NT2/D1 (cell line): ENCODE data around the gene AGBL2.
"Not testable (repeated sequence)": the region's sequence is repeated elsewhere in the genome, so short reads cannot be mapped to it uniquely, and the experiment has no call there.

Experiments
- DNase-seq: peaks from one replicate; pipeline ENCODE4 v3.0.0-alpha.2; 2011; ENCODE audit warnings: low read depth, low spot score
- H3K27me3 ChIP-seq: 2 replicates; pipeline ENCODE4 v1.6.0; 2011; ENCODE audit warnings: mild to moderate bottlenecking; ENCODE audit not compliant: insufficient read length, insufficient read depth
- H3K36me3 ChIP-seq: 2 replicates; pipeline ENCODE4 v1.6.1; 2011; ENCODE audit warnings: mild to moderate bottlenecking, low read length, mixed read lengths; ENCODE audit not compliant: insufficient read depth, insufficient read length
- H3K4me1 ChIP-seq: 2 replicates; pipeline ENCODE4 v1.5.1; 2011; ENCODE audit not compliant: insufficient read depth, insufficient read length
- H3K4me3 ChIP-seq: 2 replicates; pipeline ENCODE4 v1.5.1; 2011; ENCODE audit warnings: low read depth; ENCODE audit not compliant: insufficient read length
- H3K9ac ChIP-seq: 2 replicates; pipeline ENCODE4 v1.6.0; 2011; ENCODE audit warnings: low read depth; ENCODE audit not compliant: insufficient read length
- H3K9me3 ChIP-seq: 2 replicates; pipeline ENCODE4 v1.5.1; 2011; ENCODE audit warnings: mild to moderate bottlenecking, low read length; ENCODE audit not compliant: insufficient read depth
- SUZ12 ChIP-seq: IDR thresholded peaks from 2 replicates; pipeline ENCODE4 v1.6.1; 2011; ENCODE audit not compliant: insufficient read length, insufficient read depth; ENCODE audit errors: extremely low read depth
- YY1 ChIP-seq: IDR thresholded peaks from 2 replicates; pipeline ENCODE4 v1.6.1; 2011; ENCODE audit not compliant: insufficient read length, insufficient read depth
- ZNF274 ChIP-seq: IDR thresholded peaks from 2 replicates; pipeline ENCODE4 v1.6.1; 2011; ENCODE audit warnings: mild to moderate bottlenecking, low read depth, low read length

AGBL2 gene

DNA sequence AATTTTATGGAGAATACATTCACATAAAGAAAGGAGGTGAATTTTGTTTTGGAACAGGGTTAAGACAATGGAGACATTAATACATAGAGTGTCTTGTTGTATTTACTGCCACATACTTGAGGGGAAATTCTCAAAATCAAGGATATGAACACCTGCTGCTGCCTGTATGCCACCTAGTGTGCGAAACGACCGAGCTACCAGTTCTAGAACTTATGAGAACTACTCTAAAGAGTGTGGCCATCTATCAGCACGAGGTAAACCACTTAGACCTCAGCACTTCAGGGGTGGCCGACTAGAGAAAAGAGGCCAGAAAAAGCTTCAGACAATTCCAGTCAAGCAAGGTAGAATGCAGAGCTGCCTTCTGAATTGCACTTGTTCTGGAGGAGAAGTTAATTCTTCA, 1.5 kb upstream of the AGBL2 start:
- Histone ChIP-seq H3K9ac (no peak overlapping the region), H3K36me3 (peaks cover 58% of the 10 kb centered on the region), H3K27me3 (no peaks in the 10 kb centered on the region), H3K4me3 (no peak overlapping the region), H3K4me1 (no peaks in the 10 kb centered on the region), H3K9me3 (no peaks in the 10 kb centered on the region)
- no peak for DNase-seq
- TF ChIP-seq ZNF274 (no peak), YY1 (no peak), SUZ12 (no peak)

DNA sequence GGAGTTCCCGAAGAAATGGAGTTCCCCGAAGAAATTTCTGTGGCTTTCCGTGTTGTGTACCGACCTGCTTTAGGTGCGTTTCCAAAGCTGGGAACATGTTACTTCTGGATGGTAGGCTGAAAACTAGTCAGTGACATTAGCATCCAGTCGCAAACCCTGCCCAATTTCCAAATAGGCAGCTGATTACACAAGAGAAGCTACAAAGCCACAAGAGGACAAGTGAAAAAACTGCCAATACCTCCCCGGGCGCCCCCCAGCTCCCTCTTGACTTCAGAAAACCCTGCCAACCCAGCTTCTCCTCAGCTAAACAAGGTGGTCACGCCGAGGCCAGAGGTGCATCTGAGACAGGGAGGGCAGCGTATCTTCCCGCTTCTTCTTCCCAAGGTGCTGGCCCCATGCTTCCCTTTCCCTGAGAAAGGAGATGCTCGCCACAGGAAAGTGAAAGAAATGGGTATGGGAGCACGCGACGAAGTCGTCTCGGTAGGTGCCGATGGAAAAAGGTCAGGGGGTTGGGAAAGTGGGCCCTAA, 551 bp downstream of the AGBL2 start:
- Histone ChIP-seq H3K36me3 (peaks cover 39% of the 10 kb centered on the region), H3K4me1 (no peaks in the 10 kb centered on the region), H3K27me3 (no peaks in the 10 kb centered on the region), H3K4me3 (no peak overlapping the region), H3K9ac (no peak overlapping the region), H3K9me3 (no peaks in the 10 kb centered on the region)
- TF ChIP-seq ZNF274 = no peak
- TF ChIP-seq SUZ12 = no peak
- no peak for TF ChIP-seq YY1
- no peak for DNase-seq

DNA sequence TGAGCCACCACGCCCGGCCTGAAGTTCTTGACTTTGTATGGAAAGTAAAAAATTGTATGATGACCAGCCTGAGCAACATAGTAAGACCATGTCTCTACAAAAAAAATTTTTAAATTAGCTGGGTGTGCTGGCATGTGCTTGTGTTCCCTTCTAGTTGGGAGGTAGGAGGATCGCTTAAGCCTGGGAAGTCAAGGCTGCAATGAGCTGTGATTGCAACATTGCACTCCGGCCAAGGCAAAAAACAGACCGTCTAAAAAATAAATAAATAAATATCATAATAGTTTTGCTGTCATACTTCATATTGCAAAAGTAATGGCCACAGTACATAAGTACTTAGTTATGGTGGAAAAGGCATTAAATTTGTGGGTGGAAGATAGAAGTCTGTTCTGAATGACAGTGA, 3.4 kb downstream of the AGBL2 start:
- Histone ChIP-seq H3K36me3 (peaks cover 12% of the 10 kb centered on the region), H3K9me3 (peaks cover 5% of the 10 kb centered on the region; the same call in 1 of the 2 replicates), H3K4me3 (no peak overlapping the region), H3K4me1 (no peaks in the 10 kb centered on the region), H3K9ac (no peak overlapping the region), H3K27me3 (no peaks in the 10 kb centered on the region)
- DNase-seq = no peak
- TF ChIP-seq SUZ12 (no peak), YY1 (no peak), ZNF274 (no peak)

DNA sequence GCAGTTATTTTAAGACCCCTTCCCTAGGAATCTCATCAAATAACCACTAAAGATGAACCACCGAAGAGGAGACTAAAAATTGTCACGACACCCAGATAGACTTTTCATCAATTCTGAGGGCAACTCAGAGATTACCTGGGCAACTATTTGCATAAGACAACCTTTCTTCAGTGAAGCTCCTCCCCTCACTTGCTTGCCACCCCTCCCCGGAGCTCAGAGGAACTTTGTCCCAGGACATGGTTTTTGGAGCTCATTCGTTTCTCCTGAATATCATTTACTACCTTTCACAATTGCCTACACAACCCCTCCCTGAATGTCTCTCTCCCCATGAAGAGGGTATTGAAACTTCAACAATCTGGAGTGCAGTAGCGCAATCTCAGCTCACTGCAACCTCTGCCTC, 3.9 kb downstream of the AGBL2 start:
- Histone ChIP-seq H3K4me1 (no peaks in the 10 kb centered on the region), H3K9ac (no peak overlapping the region), H3K27me3 (no peaks in the 10 kb centered on the region), H3K9me3 (peaks cover 5% of the 10 kb centered on the region; the same call in 1 of the 2 replicates), H3K36me3 (peaks cover 6% of the 10 kb centered on the region), H3K4me3 (no peak overlapping the region)
- TF ChIP-seq YY1 (no peak), SUZ12 (no peak), ZNF274 (no peak)
- no peak for DNase-seq

DNA sequence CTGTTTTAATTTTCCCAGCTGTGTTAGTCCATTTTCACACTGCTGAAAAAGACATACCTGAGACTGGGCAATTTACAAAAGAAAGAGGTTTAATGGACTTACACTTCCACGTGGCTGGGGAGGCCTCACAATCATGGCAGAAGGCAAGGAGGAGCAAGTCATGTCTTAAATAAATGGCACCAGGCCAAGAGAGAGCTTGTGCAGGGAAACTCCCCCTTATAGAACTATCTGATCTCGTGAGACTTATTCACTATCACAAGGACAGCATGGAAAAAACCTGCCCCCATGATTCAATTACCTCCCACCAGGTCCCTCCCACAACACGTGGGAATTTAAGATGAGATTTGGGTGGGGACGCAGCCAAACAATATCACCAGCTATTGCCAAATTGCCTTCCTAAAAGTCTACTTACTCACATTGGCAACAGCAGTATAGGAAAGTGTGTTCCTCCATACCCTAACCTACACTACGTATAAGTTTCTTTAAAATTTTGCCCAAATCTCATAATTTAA, 7.8 kb downstream of the AGBL2 start:
- not testable (repeated sequence) for H3K27me3 ChIP-seq, H3K9me3 ChIP-seq, H3K36me3 ChIP-seq, DNase-seq, H3K9ac ChIP-seq, H3K4me3 ChIP-seq, H3K4me1 ChIP-seq

DNA sequence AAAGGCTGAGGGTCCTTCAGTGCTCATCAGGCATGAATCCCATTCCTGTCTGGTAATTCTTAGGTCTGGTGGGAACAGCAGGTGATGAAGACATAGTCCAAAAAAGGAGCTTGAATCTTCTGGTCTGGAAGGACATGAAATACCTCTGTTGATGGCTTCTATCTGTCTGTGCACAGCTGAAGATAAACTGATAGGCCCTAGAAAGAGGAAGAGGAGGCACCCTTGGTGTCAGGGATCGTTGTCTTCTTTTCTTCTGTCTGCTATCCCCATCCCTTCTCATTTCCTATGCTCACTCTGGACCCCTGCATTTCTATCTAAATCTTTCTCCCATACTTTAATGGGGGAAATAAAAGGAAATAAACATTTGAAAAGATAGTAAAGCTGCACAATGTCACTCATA, 9.4 kb downstream of the AGBL2 start:
- no peaks in the 10 kb centered on the region for H3K4me1 ChIP-seq
- peaks cover 5% of the 10 kb centered on the region; the same call in 1 of the 2 replicates for H3K9me3 ChIP-seq
- H3K9ac ChIP-seq = no peak overlapping the region
- no peaks in the 10 kb centered on the region for H3K36me3 ChIP-seq
- no peak overlapping the region for H3K4me3 ChIP-seq
- TF ChIP-seq SUZ12 (no peak), ZNF274 (no peak), YY1 (no peak)
- no peak for DNase-seq
- no peaks in the 10 kb centered on the region for H3K27me3 ChIP-seq

DNA sequence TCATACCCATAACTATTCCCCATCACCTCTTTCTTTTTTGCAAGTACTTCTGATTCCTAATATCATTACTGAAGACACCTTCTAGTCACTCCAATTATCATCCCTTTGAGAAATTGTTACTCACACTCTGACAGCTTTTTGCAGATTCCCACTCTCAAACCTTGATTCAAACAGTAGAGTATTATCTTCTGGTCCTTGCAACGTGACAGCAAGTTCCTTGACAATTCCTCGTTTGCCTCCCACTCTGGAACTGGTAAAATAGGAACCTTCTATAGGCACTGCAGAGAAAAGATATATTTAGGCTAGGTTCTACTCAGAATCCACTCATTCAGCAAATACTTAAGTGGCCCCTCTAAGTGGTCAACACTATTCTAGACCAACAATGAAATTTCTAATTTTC, 23.2 kb downstream of the AGBL2 start:
- no peak for DNase-seq
- Histone ChIP-seq H3K9me3 (no peaks in the 10 kb centered on the region), H3K27me3 (no peaks in the 10 kb centered on the region), H3K4me3 (no peak overlapping the region), H3K9ac (peak overlapping the region; percentile 8), H3K4me1 (no peaks in the 10 kb centered on the region), H3K36me3 (no peaks in the 10 kb centered on the region)
- TF ChIP-seq YY1 (no peak), ZNF274 (no peak), SUZ12 (no peak)

DNA sequence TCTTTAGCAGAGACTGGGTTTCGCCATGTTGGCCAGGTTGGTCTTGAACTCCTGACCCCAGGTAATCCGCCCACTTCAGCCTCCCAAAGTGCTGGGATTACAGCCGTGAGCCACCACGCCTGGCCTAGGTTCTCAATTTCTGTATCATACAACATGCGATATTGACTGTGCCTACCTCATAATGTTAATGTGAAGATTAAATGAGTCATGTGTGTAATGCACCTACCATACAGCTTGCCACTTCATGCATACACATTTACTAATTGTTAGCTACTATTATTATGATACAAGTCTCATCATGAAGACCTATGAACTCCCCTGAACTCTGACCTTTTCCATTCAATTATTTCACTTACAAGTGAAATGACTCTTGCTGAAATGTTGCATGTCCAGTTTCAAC, 25.7 kb downstream of the AGBL2 start:
- Histone ChIP-seq H3K4me1 (no peaks in the 10 kb centered on the region), H3K9me3 (no peaks in the 10 kb centered on the region), H3K4me3 (no peak overlapping the region), H3K9ac (no peak overlapping the region), H3K36me3 (no peaks in the 10 kb centered on the region), H3K27me3 (no peaks in the 10 kb centered on the region)
- TF ChIP-seq SUZ12 = no peak
- DNase-seq = no peak
